GM18861 (cell line): ENCODE measurements around the gene WDR5.
A peak's percentile ranks its signal among the peaks of the same experiment; 100 is the strongest.

Experiments used
- ATAC-seq: cut with Tn5 transposase; IDR thresholded peaks from one replicate; pipeline ENCODE4 v1.9.1; 2021; ENCODE audit not compliant: unreplicated experiment

The WDR5 gene

DNA sequence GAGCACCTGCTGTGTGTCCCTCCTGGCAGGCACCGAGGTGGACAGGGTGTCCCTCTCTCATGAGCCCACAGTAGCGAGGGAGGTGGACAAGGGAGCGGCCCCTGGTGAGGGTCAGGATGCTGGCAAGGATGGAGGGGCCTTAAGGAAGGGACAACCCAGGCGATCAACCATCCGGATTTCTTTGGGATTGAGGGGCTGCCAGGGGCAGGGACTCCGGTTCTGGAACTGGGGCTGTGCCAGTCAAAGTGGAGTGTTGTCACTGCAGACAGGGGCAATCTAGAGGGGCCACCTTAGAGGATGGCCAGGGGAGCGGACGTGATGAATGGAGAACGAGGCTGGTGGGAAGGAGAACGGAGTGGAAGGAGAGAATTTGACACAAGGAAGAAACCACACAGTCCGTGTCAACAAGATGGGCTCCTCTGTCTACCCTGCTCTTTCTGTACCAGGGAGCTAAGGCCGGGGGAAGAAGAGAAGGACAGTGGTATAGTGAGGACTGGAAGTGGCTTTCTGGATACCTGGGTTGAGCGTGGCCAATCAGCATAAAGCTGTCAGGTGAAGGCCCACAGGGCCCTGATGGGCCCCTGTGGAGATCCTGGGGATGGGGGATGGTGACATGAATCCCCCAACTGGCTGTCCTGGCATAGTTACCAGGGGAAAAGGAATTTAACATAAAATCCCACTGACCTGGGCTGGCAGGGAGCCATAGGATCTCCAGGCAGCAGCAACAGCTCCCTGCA lies 4.2 kb upstream of the WDR5 start:
- no peak for ATAC-seq

- ATAC-seq: no peak
Measured at GRCh38 chr9:134132208-134132870, 3.5 kb upstream of the WDR5 start.

DNA sequence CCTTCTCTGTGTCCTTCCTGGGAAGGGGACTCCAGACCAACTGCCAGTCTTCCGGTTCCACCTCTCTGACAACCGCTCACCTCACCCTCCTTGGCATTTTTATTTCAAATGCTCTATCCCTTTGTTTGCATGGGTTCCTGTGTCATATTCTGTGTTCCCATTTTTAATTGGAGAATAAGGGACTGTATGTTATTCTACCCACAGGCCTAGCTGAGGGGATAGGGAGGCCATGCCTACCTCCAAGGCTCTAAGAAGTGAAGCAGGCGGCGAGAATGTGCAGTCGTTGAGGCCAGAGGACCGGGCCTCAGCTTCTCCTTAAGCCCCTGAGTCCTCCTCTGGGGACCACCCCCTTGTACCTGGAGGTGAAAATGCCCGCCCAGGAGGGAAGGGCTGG lies 936 bp upstream of the WDR5 start:
- no peak for ATAC-seq

DNA sequence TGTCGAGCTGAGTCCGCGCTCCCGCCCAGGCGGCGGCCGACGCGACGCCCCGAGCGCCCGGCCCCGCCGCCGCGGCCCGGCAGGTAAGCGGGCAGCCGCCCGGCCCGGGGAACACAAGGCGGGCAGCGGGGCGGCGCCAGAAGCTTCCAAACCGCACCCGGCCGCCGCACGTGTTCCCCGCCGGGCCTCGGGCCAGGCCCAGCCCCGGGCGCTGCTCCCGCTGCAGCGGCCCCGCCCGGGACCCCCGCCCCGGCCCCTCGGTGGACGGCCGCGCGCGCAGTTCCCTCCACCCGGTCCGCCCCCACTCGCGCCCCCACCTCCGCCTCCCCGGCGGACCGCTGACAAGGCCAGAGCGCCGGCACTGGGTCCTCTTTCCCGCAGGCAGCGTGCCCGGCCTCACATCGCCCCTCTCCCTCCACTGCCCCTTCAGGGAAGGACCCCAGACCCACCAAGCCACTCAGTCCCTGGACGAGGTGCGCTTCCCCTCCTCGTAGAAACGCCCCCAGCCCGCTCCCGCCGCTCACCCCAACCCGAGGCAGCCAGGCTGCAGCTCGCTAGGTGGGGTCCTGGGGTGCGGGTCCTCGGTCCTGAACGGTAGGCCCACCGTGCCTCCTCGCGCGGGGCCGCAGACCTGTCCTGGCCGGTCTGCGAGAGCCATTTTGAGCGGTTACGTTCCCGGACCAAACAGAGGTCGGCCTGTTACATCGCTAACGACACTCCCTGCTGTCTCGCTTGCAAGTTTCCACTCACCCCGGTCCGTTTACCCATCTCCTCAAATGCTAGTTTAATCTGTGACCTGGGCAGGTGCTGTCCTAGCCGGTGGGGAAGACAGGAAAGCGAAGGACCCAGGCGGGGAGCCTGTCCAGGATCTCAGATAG lies 475 bp downstream of the WDR5 start:
- ATAC-seq: peak; percentile 4

DNA sequence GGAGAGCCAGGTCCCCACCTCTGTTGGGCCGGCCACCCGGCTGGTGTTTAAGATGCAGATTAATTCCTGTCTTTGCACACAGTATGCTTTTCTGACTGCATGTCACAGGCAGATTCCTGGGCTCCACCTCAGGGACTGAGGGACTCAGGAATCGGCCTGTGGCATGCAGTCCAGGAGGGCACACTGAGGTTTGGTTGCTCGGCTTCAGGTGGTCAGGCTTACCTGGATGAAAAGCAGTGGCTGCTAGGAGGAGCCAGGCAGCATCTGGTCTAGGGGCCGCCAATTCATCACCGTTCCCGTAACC lies 1.1 kb downstream of the WDR5 start:
- no peak for ATAC-seq

DNA sequence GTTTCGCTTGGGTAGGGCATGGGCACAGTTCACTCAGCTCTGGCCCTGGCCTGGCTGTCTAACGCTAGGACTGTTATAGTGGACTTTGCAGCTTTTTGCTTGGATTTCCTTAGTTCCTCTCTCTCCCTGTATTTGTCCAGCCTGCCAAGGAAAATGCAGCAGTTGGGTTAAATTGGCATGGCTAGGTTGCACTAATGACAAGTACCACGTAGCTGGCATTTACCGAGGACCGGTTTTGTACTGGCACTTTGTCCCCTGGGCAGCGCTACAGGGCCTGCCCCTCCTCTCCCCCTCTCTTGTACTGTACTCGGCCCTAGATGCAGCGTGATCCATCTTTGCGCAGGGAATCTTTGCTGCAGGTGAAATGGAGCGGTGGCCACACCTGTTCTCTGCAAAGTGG lies 2.4 kb downstream of the WDR5 start:
- ATAC-seq: no peak

DNA sequence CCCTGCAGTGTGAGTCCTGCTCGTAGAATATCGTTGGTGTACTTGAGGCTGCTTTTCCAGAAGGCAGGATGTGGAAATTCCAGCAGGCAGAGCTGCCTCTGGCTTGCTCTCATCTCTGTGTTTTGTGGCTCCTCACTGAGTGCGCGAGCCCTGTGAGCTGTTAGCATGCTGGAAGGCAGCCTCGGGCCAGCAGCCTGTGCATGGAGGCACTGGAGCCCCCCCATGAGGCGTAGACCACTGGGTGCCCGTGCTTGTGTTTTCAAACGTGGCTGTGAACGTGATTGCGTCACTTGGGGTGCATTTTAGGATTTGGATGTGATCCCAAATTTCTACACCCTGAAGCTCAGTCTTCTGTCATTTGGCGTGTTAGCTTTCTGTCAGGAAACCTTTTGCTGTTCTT lies 3.2 kb downstream of the WDR5 start:
- no peak for ATAC-seq

DNA sequence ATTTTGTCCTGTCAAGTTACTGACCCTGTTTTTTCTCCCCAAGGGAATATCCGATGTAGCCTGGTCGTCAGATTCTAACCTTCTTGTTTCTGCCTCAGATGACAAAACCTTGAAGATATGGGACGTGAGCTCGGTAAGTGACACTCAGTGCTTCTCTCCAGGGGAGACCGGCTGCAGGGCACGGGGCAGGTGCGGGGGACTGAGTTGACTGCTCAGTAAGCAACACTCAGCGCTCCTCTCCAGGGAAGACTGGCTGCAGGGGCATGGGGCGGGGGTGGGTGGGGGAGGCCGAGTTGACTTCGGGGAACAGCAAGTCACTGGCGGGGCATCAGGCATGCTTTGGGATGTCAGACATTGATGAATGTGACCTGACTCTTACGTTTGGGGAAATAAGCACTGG lies 6.0 kb downstream of the WDR5 start:
- no peak for ATAC-seq

DNA sequence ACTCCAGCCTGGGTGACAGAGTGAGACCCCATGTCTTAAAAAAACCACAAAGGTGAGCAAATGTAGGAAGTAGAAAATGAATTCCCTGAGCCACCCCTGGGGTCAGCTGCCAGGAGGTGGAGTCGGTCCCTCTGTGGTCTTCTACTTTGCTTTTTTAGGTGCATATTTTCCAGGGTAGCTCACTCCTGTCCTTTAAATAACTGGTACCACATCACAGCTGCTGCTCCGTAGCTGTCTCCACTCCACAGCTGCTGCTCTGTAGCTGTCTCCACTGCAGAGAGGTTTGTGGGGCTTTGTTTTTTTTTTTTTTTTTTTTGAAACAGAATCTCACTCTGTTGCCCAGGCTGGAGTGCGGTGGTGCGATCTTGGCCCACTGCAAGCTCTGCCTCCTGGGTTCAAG lies 8.9 kb downstream of the WDR5 start:
- ATAC-seq: no peak

DNA sequence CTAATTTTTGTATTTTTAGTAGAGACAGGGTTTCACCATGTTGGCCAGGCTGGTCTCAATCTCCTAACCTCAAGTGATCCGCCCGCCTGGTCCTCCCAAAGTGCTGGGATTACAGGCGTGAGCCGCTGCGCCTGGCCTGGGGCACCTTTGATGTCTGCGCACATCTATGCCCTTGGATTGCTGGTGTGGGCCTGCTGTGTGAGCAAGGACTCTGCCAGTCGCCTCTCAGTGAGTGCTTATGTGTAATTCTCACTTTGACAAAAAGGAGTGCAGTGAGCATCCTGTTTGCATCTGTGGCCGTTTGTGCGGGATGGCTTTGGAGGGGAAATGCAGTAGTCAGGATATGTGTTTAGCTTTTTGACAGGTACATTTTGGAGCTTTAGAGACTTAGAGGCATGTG lies 9.4 kb downstream of the WDR5 start:
- no peak for ATAC-seq

DNA sequence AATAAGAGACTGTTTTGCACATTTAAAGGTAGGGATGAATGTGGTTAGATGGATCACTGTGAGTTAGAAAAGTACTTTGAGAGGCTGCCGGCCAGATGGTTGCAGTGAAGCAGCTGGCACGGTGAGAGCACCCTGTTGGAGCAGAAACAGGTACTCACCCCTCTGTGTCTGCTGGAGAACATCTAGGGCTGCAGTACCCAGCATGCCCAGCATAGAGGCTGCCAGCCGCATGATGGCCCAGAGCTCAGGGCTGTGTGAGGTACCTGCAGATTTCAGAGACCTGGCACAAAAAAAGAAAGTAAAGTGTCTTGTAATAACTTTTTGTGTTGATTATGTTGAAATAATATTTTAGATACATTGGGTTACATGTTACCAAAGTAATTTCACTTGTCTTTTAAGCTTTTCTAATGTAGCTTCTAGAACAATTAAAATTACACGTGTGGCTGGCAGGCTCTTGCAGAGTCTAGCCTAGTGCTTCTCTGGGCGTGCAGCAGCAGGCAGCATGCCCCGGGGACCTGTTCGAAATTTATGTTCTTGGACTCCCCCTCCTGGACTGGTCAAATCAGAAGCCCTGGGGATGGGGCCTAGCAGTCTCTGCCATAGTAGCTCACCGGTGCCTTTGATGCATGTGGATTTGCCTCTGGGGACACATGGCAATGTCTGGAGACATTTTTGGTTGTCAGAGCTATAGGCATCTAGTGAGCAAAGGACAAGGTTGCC lies 11.1 kb downstream of the WDR5 start:
- no peak for ATAC-seq

GRCh38 chr9:134149380-134149779 lies 13.5 kb downstream of the WDR5 start:
- no peak for ATAC-seq

GRCh38 chr9:134150557-134151214 lies 14.8 kb downstream of the WDR5 start:
- ATAC-seq: no peak

DNA sequence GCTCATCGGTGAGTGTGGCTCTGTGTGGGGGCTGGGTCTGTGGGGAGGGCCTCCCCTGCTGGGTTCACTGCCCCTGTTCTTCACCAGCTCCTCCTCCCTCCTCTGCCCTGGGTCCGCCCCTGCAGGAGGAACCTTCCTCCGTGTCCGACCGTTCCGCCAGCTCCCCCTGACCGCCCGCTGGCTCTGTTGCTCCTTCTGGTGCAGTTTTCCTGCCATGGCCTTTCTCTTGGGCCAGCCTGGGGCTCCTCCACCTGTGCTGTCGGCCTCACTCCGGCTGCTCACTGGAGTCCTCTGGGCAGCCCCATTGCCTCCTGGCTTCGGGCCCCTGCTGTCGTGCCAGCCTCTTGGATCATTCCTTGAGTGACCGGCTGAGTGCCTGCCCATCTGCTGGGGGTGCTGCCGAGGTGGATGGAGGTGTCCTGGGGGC lies 16.2 kb downstream of the WDR5 start:
- no peak for ATAC-seq

DNA sequence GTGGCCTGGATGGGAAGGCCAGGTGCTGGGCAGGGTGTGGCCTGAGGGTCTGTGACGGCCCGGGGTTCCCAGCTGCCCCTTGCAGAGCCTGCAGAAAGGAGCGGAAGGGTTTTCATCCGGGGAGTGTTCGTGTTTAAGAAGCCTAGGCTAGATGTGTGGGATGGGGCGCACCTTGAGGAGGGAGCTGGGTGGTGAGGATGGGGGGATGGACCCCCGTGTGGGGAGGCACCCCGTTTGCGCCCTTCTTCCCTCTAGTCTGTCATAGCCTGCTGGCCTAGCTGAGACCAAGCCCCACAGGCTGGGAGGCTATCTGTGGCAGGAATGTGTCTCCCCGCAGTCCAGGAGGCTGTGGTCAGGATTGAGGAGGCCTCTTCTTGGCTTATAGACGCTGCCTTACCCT lies 16.6 kb downstream of the WDR5 start:
- ATAC-seq: no peak

DNA sequence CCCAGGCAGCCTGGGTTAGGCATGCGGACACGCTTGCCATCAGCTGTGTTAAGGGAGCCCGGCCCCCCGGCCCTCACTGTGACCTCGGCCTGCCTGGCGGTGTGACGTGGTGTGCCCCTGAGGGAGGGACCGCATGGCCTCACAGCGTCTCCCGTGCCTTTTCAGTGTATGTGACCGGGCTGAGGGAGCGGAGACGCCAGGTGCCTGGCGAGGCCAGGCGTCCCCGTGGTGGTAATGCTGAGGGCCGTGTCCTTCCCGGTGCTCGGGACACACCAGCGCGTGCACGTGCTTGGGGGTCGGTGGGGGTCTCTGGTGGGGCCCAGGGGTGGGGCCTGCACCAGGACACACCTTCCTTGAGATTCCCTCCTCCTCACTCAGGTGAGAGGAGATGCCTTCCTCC lies 17.6 kb downstream of the WDR5 start:
- ATAC-seq: no peak

- ATAC-seq: no peak
Measured at GRCh38 chr9:134154262-134154701, 18.4 kb downstream of the WDR5 start.

- no peak for ATAC-seq
Measured at GRCh38 chr9:134155812-134156377, 20.0 kb downstream of the WDR5 start.

DNA sequence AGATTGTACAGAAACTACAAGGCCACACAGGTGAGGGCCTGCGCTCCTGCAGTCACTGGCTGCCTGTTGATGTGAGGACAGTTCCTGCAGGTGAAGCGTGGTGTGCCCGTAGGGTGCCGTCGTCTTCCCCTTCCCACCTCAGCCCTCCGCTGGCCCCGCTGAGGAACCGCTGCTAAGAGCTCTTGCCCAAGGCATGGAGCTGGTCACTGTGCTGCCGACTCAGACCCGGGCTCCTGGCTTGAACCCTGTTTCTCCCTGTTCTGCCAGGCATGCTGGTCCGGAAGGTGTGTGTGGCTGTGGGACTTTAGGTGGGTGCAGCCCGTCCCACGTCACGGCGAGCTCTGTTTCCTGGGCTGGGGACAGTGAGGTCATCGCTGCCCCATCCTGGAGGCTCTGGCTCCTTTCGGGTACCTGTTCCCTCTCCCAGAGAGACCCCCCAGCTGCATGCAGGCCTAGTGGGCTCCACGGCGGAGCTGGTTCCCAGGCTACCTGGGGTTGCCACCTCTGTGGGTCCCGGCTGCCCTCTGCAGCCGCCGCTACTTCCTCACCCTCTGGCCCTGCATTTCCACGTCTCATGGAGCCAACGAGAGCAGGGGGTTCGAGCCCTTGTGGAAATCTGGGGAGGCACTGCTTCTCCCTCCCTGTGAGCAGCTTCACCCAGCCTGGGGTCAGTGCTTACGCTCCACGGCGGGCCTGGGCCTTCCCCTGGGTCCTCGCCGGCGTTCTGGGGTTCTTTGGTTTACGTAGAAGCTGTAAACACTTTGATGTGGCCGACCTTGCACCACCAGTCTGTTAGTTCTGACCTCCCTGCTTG lies 20.9 kb downstream of the WDR5 start:
- no peak for ATAC-seq
